ENCODE measurements around the gene PTGR2.
"Not testable (repeated sequence)": the region's sequence is repeated elsewhere in the genome, so short reads cannot be mapped to it uniquely, and the experiment has no call there.

The PTGR2 gene

GRCh38 chr14:73887318-73887616 lies 35.6 kb downstream of the PTGR2 start:
- Histone ChIP-seq H3K27me3 (ENCODE audit: control insufficient read depth, insufficient read depth, low read length) (no peaks in the 10 kb centered on the region), H3K36me3 (ENCODE audit: control insufficient read depth, insufficient read depth, low read length) (peaks cover 5% of the 10 kb centered on the region), H3K9ac (ENCODE audit: low read length) (peak overlapping the region; percentile 87), H3K27ac (ENCODE audit: low read depth, low read length) (peak overlapping the region; percentile 81; the same call in 1 of the 2 replicates), H3K9me3 (ENCODE audit: control insufficient read depth, insufficient read depth, low read depth, low read length) (no peaks in the 10 kb centered on the region), H3K4me3 (ENCODE audit: low read depth, low read length) (peak overlapping the region; percentile 88), H3K4me1 (ENCODE audit: control insufficient read depth, insufficient read depth, low read length) (peaks cover 10% of the 10 kb centered on the region)

GRCh38 chr14:73887694-73888459 lies 36.2 kb downstream of the PTGR2 start:
- H3K27me3 ChIP-seq (ENCODE audit: control insufficient read depth, insufficient read depth, low read length), result no peaks in the 10 kb centered on the region
- peaks cover 5% of the 10 kb centered on the region for H3K36me3 ChIP-seq (ENCODE audit: control insufficient read depth, insufficient read depth, low read length)
- peak overlapping the region; percentile 87 for H3K9ac ChIP-seq (ENCODE audit: low read length)
- H3K9me3 ChIP-seq (ENCODE audit: control insufficient read depth, insufficient read depth, low read depth, low read length), result no peaks in the 10 kb centered on the region
- peak overlapping the region; percentile 88 for H3K4me3 ChIP-seq (ENCODE audit: low read depth, low read length)
- H3K4me1 ChIP-seq (ENCODE audit: control insufficient read depth, insufficient read depth, low read length), result peaks cover 10% of the 10 kb centered on the region
- H3K27ac ChIP-seq (ENCODE audit: low read depth, low read length), result peak overlapping the region; percentile 81; the same call in 1 of the 2 replicates

- no peaks in the 10 kb centered on the region for H3K27me3 ChIP-seq (ENCODE audit: control insufficient read depth, insufficient read depth, low read length)
- H3K4me3 ChIP-seq (ENCODE audit: low read depth, low read length), result peak overlapping the region; percentile 88
- peaks cover 9% of the 10 kb centered on the region for H3K36me3 ChIP-seq (ENCODE audit: control insufficient read depth, insufficient read depth, low read length)
- H3K9me3 ChIP-seq (ENCODE audit: control insufficient read depth, insufficient read depth, low read depth, low read length), result no peaks in the 10 kb centered on the region
- H3K4me1 ChIP-seq (ENCODE audit: control insufficient read depth, insufficient read depth, low read length), result peaks cover 10% of the 10 kb centered on the region
- H3K27ac ChIP-seq (ENCODE audit: low read depth, low read length), result no peak overlapping the region
- peak overlapping the region; percentile 29 for H3K9ac ChIP-seq (ENCODE audit: low read length)
These were observed 36.8 kb downstream of the PTGR2 start for GRCh38 chr14:73888460-73888725.

- H3K36me3 ChIP-seq (ENCODE audit: control insufficient read depth, insufficient read depth, low read length), result peaks cover 12% of the 10 kb centered on the region
- no peak overlapping the region for H3K9ac ChIP-seq (ENCODE audit: low read length)
- peaks cover 10% of the 10 kb centered on the region for H3K4me1 ChIP-seq (ENCODE audit: control insufficient read depth, insufficient read depth, low read length)
- no peak overlapping the region for H3K27ac ChIP-seq (ENCODE audit: low read depth, low read length)
- no peaks in the 10 kb centered on the region for H3K9me3 ChIP-seq (ENCODE audit: control insufficient read depth, insufficient read depth, low read depth, low read length)
- no peak overlapping the region for H3K4me3 ChIP-seq (ENCODE audit: low read depth, low read length)
- H3K27me3 ChIP-seq (ENCODE audit: control insufficient read depth, insufficient read depth, low read length), result no peaks in the 10 kb centered on the region
These were observed 37.3 kb downstream of the PTGR2 start for GRCh38 chr14:73888971-73889370.

GRCh38 chr14:73889376-73889775 lies 37.7 kb downstream of the PTGR2 start:
- Histone ChIP-seq H3K4me1 (ENCODE audit: control insufficient read depth, insufficient read depth, low read length) (peaks cover 10% of the 10 kb centered on the region), H3K27me3 (ENCODE audit: control insufficient read depth, insufficient read depth, low read length) (no peaks in the 10 kb centered on the region), H3K9ac (ENCODE audit: low read length) (no peak overlapping the region), H3K9me3 (ENCODE audit: control insufficient read depth, insufficient read depth, low read depth, low read length) (no peaks in the 10 kb centered on the region), H3K4me3 (ENCODE audit: low read depth, low read length) (no peak overlapping the region), H3K36me3 (ENCODE audit: control insufficient read depth, insufficient read depth, low read length) (peaks cover 14% of the 10 kb centered on the region), H3K27ac (ENCODE audit: low read depth, low read length) (no peak overlapping the region)

GRCh38 chr14:73894180-73894687 lies 42.6 kb downstream of the PTGR2 start:
- not testable (repeated sequence) for H3K4me3 ChIP-seq (ENCODE audit: low read depth, low read length); H3K4me1 ChIP-seq (ENCODE audit: control insufficient read depth, insufficient read depth, low read length); H3K27ac ChIP-seq (ENCODE audit: low read depth, low read length); H3K9ac ChIP-seq (ENCODE audit: low read length); H3K27me3 ChIP-seq (ENCODE audit: control insufficient read depth, insufficient read depth, low read length); H3K9me3 ChIP-seq (ENCODE audit: control insufficient read depth, insufficient read depth, low read depth, low read length)
- peaks cover 60% of the 10 kb centered on the region for H3K36me3 ChIP-seq (ENCODE audit: control insufficient read depth, insufficient read depth, low read length)

- H3K9ac ChIP-seq (ENCODE audit: low read length), result no peak overlapping the region
- H3K36me3 ChIP-seq (ENCODE audit: control insufficient read depth, insufficient read depth, low read length), result peaks cover 70% of the 10 kb centered on the region
- no peaks in the 10 kb centered on the region for H3K27me3 ChIP-seq (ENCODE audit: control insufficient read depth, insufficient read depth, low read length)
- H3K4me1 ChIP-seq (ENCODE audit: control insufficient read depth, insufficient read depth, low read length), result no peaks in the 10 kb centered on the region
- H3K4me3 ChIP-seq (ENCODE audit: low read depth, low read length), result no peak overlapping the region
- H3K9me3 ChIP-seq (ENCODE audit: control insufficient read depth, insufficient read depth, low read depth, low read length), result no peaks in the 10 kb centered on the region
- no peak overlapping the region for H3K27ac ChIP-seq (ENCODE audit: low read depth, low read length)
These were observed 44.3 kb downstream of the PTGR2 start for GRCh38 chr14:73895939-73896338.

GRCh38 chr14:73896521-73896920 lies 44.9 kb downstream of the PTGR2 start:
- Histone ChIP-seq H3K36me3 (ENCODE audit: control insufficient read depth, insufficient read depth, low read length) (peaks cover 73% of the 10 kb centered on the region), H3K4me1 (ENCODE audit: control insufficient read depth, insufficient read depth, low read length) (no peaks in the 10 kb centered on the region)

GRCh38 chr14:73903028-73903427 lies 51.4 kb downstream of the PTGR2 start:
- Histone ChIP-seq H3K4me3 (ENCODE audit: low read depth, low read length) (no peak overlapping the region), H3K27ac (ENCODE audit: low read depth, low read length) (no peak overlapping the region), H3K27me3 (ENCODE audit: control insufficient read depth, insufficient read depth, low read length) (no peaks in the 10 kb centered on the region), H3K36me3 (ENCODE audit: control insufficient read depth, insufficient read depth, low read length) (peaks cover 67% of the 10 kb centered on the region), H3K4me1 (ENCODE audit: control insufficient read depth, insufficient read depth, low read length) (no peaks in the 10 kb centered on the region), H3K9ac (ENCODE audit: low read length) (no peak overlapping the region), H3K9me3 (ENCODE audit: control insufficient read depth, insufficient read depth, low read depth, low read length) (no peaks in the 10 kb centered on the region)

More at GRCh38 chr14:73896521-73896920, 44.9 kb downstream of the PTGR2 start:
- no peak overlapping the region for H3K4me3 ChIP-seq (ENCODE audit: low read depth, low read length)
- H3K9ac ChIP-seq (ENCODE audit: low read length), result no peak overlapping the region
- no peak overlapping the region for H3K27ac ChIP-seq (ENCODE audit: low read depth, low read length)
- no peaks in the 10 kb centered on the region for H3K9me3 ChIP-seq (ENCODE audit: control insufficient read depth, insufficient read depth, low read depth, low read length)
- no peaks in the 10 kb centered on the region for H3K27me3 ChIP-seq (ENCODE audit: control insufficient read depth, insufficient read depth, low read length)

GRCh38 chr14:73909681-73910080 lies 58.0 kb downstream of the PTGR2 start:
- Histone ChIP-seq H3K4me1 (ENCODE audit: control insufficient read depth, insufficient read depth, low read length) (no peaks in the 10 kb centered on the region), H3K9me3 (ENCODE audit: control insufficient read depth, insufficient read depth, low read depth, low read length) (no peaks in the 10 kb centered on the region), H3K4me3 (ENCODE audit: low read depth, low read length) (no peak overlapping the region), H3K27me3 (ENCODE audit: control insufficient read depth, insufficient read depth, low read length) (no peaks in the 10 kb centered on the region), H3K36me3 (ENCODE audit: control insufficient read depth, insufficient read depth, low read length) (peaks cover 80% of the 10 kb centered on the region), H3K27ac (ENCODE audit: low read depth, low read length) (no peak overlapping the region), H3K9ac (ENCODE audit: low read length) (no peak overlapping the region)

- H3K4me1 ChIP-seq (ENCODE audit: control insufficient read depth, insufficient read depth, low read length), result no peaks in the 10 kb centered on the region
- H3K9ac ChIP-seq (ENCODE audit: low read length), result no peak overlapping the region
- no peaks in the 10 kb centered on the region for H3K9me3 ChIP-seq (ENCODE audit: control insufficient read depth, insufficient read depth, low read depth, low read length)
- H3K4me3 ChIP-seq (ENCODE audit: low read depth, low read length), result no peak overlapping the region
- no peak overlapping the region for H3K27ac ChIP-seq (ENCODE audit: low read depth, low read length)
- no peaks in the 10 kb centered on the region for H3K27me3 ChIP-seq (ENCODE audit: control insufficient read depth, insufficient read depth, low read length)
- H3K36me3 ChIP-seq (ENCODE audit: control insufficient read depth, insufficient read depth, low read length), result peaks cover 62% of the 10 kb centered on the region
These were observed 61.6 kb downstream of the PTGR2 start for GRCh38 chr14:73913256-73913655.

All from HUES6 (cell line).